GM15510 (cell line): ENCODE data around the gene FAAH.

Experiments
- POLR2A ChIP-seq: IDR thresholded peaks from 3 replicates; pipeline ENCODE4 v1.6.1; 2011; ENCODE audit warnings: borderline replicate concordance; ENCODE audit not compliant: insufficient read length; ENCODE audit errors: extremely low read depth

FAAH gene

DNA sequence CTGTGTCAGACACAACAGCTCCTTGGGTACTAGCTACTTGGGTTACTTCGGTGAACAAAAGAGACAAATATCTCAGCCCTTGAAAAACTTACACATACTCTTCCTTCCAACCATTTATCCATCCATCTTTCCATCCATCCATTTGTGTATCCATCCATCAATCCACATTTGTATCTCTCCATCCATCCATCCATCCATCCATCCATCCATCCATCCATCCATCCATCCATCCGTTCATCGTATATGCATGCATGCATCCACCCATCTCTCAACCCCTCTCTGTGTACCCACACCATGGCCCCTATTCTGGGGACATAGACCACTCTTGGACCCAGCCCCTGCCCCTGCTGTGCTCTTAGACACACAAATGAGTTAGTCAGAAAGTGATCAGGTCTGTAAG lies 40.2 kb downstream of the FAAH start:
- no peak for TF ChIP-seq POLR2A

DNA sequence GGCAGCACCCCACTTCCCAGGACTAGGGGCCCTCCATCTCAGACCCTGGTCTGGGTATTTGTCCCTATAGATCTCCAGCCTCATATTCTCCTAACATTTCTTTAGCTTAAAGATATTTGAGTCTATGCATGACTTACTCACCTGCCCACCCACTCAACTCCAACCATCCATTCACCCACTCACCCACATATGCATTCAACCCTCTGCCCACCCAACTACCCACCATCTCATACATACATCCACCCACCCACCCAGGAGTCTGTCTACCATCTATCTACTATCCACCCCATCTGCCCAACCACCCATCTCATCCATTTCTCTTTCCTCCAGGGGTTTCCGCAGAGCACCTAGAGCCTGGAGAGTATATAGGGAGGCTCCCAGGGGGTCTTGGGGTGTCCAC lies 42.7 kb downstream of the FAAH start:
- no peak for TF ChIP-seq POLR2A

GRCh38 chr1:46437723-46438122 lies 43.6 kb downstream of the FAAH start:
- TF ChIP-seq POLR2A, result no peak

DNA sequence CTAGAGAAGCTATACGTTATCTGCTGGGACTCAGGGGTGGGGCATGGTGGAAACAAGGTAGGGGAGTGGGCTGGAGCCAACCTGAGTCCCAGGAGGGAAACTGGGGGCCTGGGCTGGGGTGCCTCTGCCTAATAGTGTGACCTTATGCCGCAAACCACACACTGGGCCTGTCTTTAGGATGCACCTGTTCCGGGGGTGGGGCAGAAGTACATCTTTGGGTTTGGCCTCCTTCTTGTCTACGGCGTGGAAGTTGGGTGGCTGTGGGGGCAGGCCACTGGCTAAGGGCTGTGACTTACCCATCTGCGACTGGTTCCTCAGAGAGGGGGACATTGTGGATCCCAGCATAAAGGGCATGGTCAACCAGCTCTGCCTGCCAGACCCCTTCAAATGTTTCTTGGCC lies 44.2 kb downstream of the FAAH start:
- no peak for TF ChIP-seq POLR2A

- TF ChIP-seq POLR2A, result no peak
Measured at GRCh38 chr1:46440478-46440877, 46.4 kb downstream of the FAAH start.

- no peak for TF ChIP-seq POLR2A
Measured at GRCh38 chr1:46442317-46443161, 48.4 kb downstream of the FAAH start.

DNA sequence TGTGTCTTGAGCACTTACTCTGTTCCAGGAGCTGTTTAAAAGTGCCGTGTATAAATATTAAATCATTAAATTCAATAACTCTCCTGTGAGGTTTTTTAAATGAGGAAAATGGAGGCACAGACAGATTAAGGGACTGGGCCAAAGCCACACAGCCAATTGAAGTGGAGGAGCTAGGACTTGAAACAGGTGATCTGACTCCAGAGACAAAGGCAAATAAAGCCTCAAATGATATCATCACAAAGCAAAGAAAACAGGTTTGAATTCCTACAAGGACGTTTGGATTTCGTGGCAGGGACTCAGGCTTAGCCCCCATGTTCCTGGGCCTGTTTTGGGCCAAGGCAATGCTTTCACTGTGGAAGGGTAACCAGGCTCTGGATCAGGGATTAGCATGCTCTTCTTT lies 50.3 kb downstream of the FAAH start:
- no peak for TF ChIP-seq POLR2A

- no peak for TF ChIP-seq POLR2A
Measured at GRCh38 chr1:46445773-46446256, 51.7 kb downstream of the FAAH start.

DNA sequence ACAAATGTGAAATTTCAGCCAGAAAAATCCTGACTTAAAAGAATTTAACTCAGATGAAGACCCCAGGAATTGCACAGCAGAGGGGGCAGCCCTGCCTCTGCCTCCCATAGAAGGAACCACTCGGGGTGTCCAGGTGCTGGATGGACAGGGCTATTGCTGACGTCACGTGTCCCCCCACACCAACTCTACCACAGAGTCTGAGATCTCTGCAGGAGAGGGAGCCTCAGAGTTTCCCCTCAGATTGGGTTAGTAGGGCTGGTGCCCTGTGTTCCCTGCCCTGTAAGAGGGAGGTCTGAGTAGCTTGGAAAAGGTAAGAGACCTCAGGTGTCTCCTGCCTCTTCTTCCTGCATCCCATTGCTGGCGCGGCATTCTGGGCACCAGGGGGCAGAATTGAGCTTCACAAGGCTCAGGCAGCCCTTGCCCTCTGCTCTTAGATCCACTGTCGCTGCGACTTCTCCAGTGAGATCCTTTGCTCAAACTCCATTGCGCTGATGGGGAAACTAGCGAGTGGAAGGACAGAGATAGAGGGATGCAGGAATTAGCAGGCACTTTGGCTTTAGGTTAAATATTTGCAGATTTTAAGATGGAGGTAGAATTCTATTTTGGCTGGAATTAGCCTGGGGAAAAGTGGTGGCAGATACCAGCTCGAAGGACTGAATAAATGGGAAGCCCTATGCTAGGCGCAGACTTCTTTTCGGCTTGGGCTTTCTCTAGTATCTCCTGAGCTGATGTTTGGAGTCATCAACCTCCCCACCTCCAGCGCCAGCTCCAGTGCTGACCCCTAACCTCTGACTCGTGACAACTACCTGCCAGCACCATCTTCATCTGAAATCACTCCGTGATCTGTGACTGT lies 52.8 kb downstream of the FAAH start:
- TF ChIP-seq POLR2A, result no peak

DNA sequence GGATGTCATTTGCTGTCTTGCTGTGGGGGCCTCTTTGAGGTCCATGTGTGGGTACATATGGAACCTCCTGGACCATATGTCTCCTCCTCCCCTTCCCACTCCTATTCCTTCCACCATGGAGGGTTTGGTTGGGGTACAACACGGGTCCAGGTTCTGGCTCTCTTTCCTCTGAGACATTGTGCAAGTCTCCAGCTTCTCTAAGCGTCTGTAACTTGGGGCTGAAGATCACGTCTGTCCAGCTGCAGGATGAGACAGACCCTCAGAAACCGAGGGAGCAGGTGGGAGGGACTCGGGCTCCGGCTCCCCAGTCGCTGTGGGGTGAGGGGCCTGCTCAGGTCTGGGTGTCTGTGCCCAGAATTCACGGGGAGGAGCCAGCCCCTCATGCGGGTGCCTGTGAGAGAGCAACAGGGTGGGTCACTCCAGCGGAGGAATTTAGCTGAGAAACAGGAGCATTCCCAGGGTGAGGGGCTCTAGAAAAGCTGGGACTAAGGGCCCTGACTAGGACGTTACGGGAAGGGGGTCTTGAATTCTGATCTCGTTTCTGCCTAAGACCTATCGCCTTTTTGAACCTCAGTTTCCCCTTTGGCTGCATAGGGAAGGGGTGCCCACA lies 53.5 kb downstream of the FAAH start:
- no peak for TF ChIP-seq POLR2A

- no peak for TF ChIP-seq POLR2A
Measured at GRCh38 chr1:46448109-46448911, 54.2 kb downstream of the FAAH start.

DNA sequence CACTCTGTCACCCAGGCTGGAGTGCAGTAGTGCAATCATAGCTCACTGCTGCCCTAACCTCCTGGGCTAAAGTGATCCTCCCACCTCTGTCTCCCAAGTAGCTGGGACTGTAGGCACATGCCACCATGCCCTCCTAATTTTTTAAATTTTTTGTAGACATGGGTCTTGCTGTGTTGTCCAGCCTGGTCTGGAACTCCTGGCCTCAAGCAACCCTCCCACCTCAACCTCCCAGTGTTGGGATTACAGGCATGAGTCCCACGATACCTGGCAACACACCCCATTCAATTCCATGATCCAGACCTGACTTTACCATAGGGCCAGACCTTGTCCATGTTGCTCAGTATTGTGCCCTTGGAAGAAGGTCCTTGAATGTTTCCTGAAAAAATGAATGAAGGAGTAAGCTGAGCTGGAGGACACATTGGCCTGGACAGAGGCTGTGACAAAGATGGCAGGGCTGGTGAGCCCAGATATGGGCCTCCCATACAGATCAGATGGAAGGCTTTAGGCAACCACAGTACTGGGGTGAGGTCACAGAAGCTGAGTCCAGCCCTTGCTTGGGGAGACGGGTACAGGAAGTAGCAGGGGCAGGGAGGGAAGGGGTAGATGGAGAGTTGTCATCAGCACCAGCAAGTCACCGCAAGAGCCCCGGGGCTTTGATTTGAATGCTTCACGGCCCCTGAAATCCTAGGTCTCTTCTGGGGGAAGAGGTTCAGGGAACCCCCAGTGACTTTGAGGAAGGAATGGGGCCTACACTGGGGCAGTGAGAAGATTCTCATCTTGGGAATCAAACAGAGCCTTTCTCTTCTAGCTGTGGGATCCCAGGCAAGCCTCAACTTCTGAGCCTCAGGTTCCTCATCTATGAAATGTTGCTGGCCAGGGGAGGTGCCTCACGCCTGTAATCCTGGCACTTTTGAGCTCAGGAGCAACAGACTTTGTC lies 55.4 kb downstream of the FAAH start:
- no peak for TF ChIP-seq POLR2A

GRCh38 chr1:46450160-46450517 lies 56.0 kb downstream of the FAAH start:
- no peak for TF ChIP-seq POLR2A
